HL-60 (cell line): Measurements from ENCODE around the gene PADI2.

Experiments
- DNase-seq, 2 experiments: peaks; one replicate each; pipeline ENCODE4 v3.0.0-alpha.2; 2010 to 2020; ENCODE audit warnings: low read depth in 1 of 2, low spot score in 1 of 2
- H3K27ac ChIP-seq: fragments of 250-450 bp; sonication (Bioruptor Pico); replicated peaks from 2 replicates; pipeline ENCODE4 v1.5.1; 2020; ENCODE audit warnings: mild to moderate bottlenecking, moderate library complexity
- H3K27me3 ChIP-seq: fragments of 250-450 bp; sonication (Bioruptor Pico); 2 replicates; pipeline ENCODE4 v1.5.1; 2021; ENCODE audit warnings: mild to moderate bottlenecking, moderate library complexity; ENCODE audit not compliant: insufficient read depth, poor library complexity, severe bottlenecking
- H3K4me3 ChIP-seq: replicated peaks from 2 replicates; pipeline ENCODE4 v1.5.1; 2011; ENCODE audit warnings: mild to moderate bottlenecking, control low read depth, low read length; ENCODE audit not compliant: insufficient read depth
- CTCF ChIP-seq: IDR thresholded peaks from one replicate; pipeline ENCODE4 v1.5.1; 2011; ENCODE audit warnings: low read length, control low read depth, inconsistent platforms; ENCODE audit not compliant: insufficient read depth
- GABPA ChIP-seq: IDR thresholded peaks from 2 replicates; pipeline ENCODE4 v1.6.1; 2012; ENCODE audit warnings: low read depth
- POLR2AphosphoS5 ChIP-seq: IDR thresholded peaks from 2 replicates; pipeline ENCODE4 v1.6.1; 2012; ENCODE audit warnings: low read depth
- REST ChIP-seq: IDR thresholded peaks from 2 replicates; pipeline ENCODE4 v1.6.1; 2012; ENCODE audit warnings: low read depth; ENCODE audit not compliant: insufficient replicate concordance
- SPI1 ChIP-seq: IDR thresholded peaks from 2 replicates; pipeline ENCODE4 v1.6.1; 2012; ENCODE audit warnings: low read depth, mild to moderate bottlenecking, borderline replicate concordance

The PADI2 gene

GRCh38 chr1:17094664-17095063 is 24.6 kb downstream of the PADI2 start:
- DNase-seq, result no peak
- no peak for TF ChIP-seq REST
- no peak for TF ChIP-seq CTCF
- no peak for TF ChIP-seq GABPA
- TF ChIP-seq SPI1, result no peak
- no peak for TF ChIP-seq POLR2AphosphoS5
- no peak overlapping the region for H3K27ac ChIP-seq
- no peak overlapping the region for H3K4me3 ChIP-seq
- no peaks in the 10 kb centered on the region for H3K27me3 ChIP-seq

- no peak overlapping the region for H3K27ac ChIP-seq
- TF ChIP-seq POLR2AphosphoS5, result no peak
- no peak for TF ChIP-seq CTCF
- TF ChIP-seq REST, result no peak
- TF ChIP-seq SPI1, result no peak
- no peak for TF ChIP-seq GABPA
These were observed 25.3 kb downstream of the PADI2 start for GRCh38 chr1:17093822-17094393.

GRCh38 chr1:17091252-17091651 is 28.0 kb downstream of the PADI2 start:
- DNase-seq, result no peak
- H3K27me3 ChIP-seq, result no peaks in the 10 kb centered on the region
- no peak overlapping the region for H3K4me3 ChIP-seq
- TF ChIP-seq SPI1 (no peak), GABPA (no peak), REST (no peak), CTCF (no peak), POLR2AphosphoS5 (no peak)
- H3K27ac ChIP-seq, result no peak overlapping the region

More at GRCh38 chr1:17093822-17094393, 25.3 kb downstream of the PADI2 start:
- no peak overlapping the region for H3K4me3 ChIP-seq
- DNase-seq, result no peak
- no peaks in the 10 kb centered on the region for H3K27me3 ChIP-seq
